Upper lobe of left lung (tissue), 6 donors: ENCODE measurements around the gene UNCX. TPM values are rescaled to one million over a fixed set of nuclear protein-coding genes. Genes with fewer than 3 reads are reported as not detected.
"Not testable (repeated sequence)": the region's sequence is repeated elsewhere in the genome, so short reads cannot be mapped to it uniquely, and the experiment has no call there.

ENCODE experiments used
- ATAC-seq, 2 donors: fragments of 200-7000 bp; cut with Tn5 transposase; one replicate each; pipeline ENCODE4 v1.9.1; 2022; ENCODE audit warnings: mild to moderate bottlenecking in 2 of 2, moderate library complexity in 2 of 2; ENCODE audit not compliant: low FRiP score in 2 of 2
- DNase-seq, 2 donors: peaks; one replicate each; pipeline ENCODE4 v3.0.0-alpha.2; 2019 to 2020
- H3K27ac ChIP-seq, 4 donors: fragments of 200-600 bp; sonication (generic); one replicate each; pipeline ENCODE4 v1.5.1; 2016 to 2019
- H3K27me3 ChIP-seq, 4 donors: fragments of 200-600 bp; sonication (generic); one replicate each; pipeline ENCODE4 v1.5.1; 2017 to 2019
- H3K36me3 ChIP-seq, 4 donors: fragments of 200-600 bp; sonication (generic); one replicate each; pipeline ENCODE4 v1.5.1; 2016 to 2019
- H3K4me1 ChIP-seq, 4 donors: fragments of 200-600 bp; sonication (generic); one replicate each; pipeline ENCODE4 v1.5.1; 2018 to 2019
- H3K4me3 ChIP-seq, 4 donors: fragments of 200-600 bp; sonication (generic); one replicate each; pipeline ENCODE4 v1.5.1; 2017 to 2019; ENCODE audit warnings: mild to moderate bottlenecking in 2 of 4, moderate library complexity in 1 of 4
- H3K9me3 ChIP-seq, 4 donors: fragments of 200-600 bp; sonication (generic); one replicate each; pipeline ENCODE4 v1.5.1; 2018 to 2019
- EP300 ChIP-seq, 4 donors: sonication (generic); formaldehyde crosslinking; IDR thresholded peaks; one replicate each; pipeline ENCODE4 v1.5.1; 2017; ENCODE audit warnings: antibody characterized with exemption in 4 of 4, control low read depth in 2 of 4
- POLR2A ChIP-seq, 4 donors: fragments of 450-650 bp; IDR thresholded peaks; one replicate each; pipeline ENCODE4 v1.5.1; 2016 to 2017; ENCODE audit warnings: antibody characterized with exemption in 4 of 4, mild to moderate bottlenecking in 2 of 4
- POLR2AphosphoS5 ChIP-seq, 2 donors: sonication (generic); formaldehyde crosslinking; IDR thresholded peaks; one replicate each; pipeline ENCODE4 v1.5.1; 2017; ENCODE audit warnings: antibody characterized with exemption in 2 of 2
- WGBS, 2 donors: methylation state at CpG; one replicate each; pipeline ENCODE4 v1.1.5; 2017 to 2018; 5-methylcytosine and 5-hydroxymethylcytosine counted together
- total RNA-seq, 6 donors: library from RNA; depleted of rRNA in 4 of 6; stranded (reverse); fragments of >200 nt in 4 of 6; gene quantifications; one replicate each; pipeline versions ENCODE4 v1.1.0 to v1.2.1, GENCODE V29; 2016 to 2021
- TF ChIP-seq, protein P1 (sequence below), 6 experiments: fragments of 450-650 bp in 4 of 6; fragments of 200-600 bp in 2 of 6; sonication (generic) in 2 of 6; IDR thresholded peaks; one replicate each; pipeline ENCODE4 v1.5.1; 2016 to 2019; ENCODE audit warnings: antibody characterized with exemption in 6 of 6
- donor health status: DM: no; HTN: no; CAD: no; lungs with moderate emphysema.
- donor health status: DM: no; HTN: yes; CAD: no; lungs with severe emphysema.

UNCX gene
- total RNA-seq, 6 donors from 2014 or later, result not detected

DNA sequence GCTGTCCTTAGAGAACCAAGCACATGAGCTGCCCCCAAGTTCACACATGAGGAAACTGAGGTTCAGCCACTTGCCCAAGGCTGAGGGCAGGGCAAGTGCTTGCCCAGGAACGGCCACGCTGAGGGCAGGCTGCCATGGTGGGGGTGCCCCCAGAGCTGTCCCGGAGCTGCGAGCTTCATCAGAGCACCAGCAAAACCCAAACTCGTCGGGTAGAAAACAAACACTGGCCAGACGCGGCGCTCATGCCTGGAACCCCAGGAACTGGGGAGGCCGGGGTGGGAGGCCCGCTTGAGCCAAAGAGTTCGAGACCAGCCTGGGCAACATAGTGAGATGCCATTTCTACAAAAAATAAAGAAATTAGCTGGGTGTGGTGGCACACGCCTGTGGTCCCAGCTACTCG is 38.4 kb downstream of the UNCX start:
- WGBS, 2 donors, result 86 to 93% methylated on average over 14 of the region's 14 CpGs
- ATAC-seq (no peak), DNase-seq (peak in 1 of 2 donors; percentile 62)
- H3K27me3 ChIP-seq, result peaks cover 0 to 15% (median 0%) of the 10 kb centered on the region in 4 donors
- H3K36me3 ChIP-seq, result no peaks in the 10 kb centered on the region
- TF ChIP-seq, protein P1, sequence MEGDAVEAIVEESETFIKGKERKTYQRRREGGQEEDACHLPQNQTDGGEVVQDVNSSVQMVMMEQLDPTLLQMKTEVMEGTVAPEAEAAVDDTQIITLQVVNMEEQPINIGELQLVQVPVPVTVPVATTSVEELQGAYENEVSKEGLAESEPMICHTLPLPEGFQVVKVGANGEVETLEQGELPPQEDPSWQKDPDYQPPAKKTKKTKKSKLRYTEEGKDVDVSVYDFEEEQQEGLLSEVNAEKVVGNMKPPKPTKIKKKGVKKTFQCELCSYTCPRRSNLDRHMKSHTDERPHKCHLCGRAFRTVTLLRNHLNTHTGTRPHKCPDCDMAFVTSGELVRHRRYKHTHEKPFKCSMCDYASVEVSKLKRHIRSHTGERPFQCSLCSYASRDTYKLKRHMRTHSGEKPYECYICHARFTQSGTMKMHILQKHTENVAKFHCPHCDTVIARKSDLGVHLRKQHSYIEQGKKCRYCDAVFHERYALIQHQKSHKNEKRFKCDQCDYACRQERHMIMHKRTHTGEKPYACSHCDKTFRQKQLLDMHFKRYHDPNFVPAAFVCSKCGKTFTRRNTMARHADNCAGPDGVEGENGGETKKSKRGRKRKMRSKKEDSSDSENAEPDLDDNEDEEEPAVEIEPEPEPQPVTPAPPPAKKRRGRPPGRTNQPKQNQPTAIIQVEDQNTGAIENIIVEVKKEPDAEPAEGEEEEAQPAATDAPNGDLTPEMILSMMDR (IDR thresholded peaks at IDR 0.05), result no peak
- TF ChIP-seq POLR2A (IDR thresholded peaks at IDR 0.05) (no peak), EP300 (IDR thresholded peaks at IDR 0.05) (no peak), POLR2AphosphoS5 (IDR thresholded peaks at IDR 0.05) (no peak)
- no peak overlapping the region for H3K27ac ChIP-seq
- no peak overlapping the region for H3K4me3 ChIP-seq
- H3K9me3 ChIP-seq, result peaks cover 0 to 4% (median 0%) of the 10 kb centered on the region in 4 donors
- no peaks in the 10 kb centered on the region for H3K4me1 ChIP-seq

- TF ChIP-seq, protein P1 (IDR thresholded peaks at IDR 0.05), result no peak
- TF ChIP-seq POLR2AphosphoS5 (IDR thresholded peaks at IDR 0.05) (no peak), POLR2A (IDR thresholded peaks at IDR 0.05) (no peak), EP300 (IDR thresholded peaks at IDR 0.05) (no peak)
- Histone ChIP-seq H3K9me3 (peaks cover 0 to 4% (median 0%) of the 10 kb centered on the region in 4 donors), H3K27me3 (peaks cover 0 to 15% (median 0%) of the 10 kb centered on the region in 4 donors), H3K36me3 (no peaks in the 10 kb centered on the region), H3K27ac (no peak overlapping the region), H3K4me3 (no peak overlapping the region), H3K4me1 (no peaks in the 10 kb centered on the region)
- ATAC-seq (no peak), DNase-seq (peak in 1 of 2 donors; percentile 46)
- 59 to 74% methylated on average over 6 to 8 of the region's 14 CpGs for WGBS, 2 donors
Measured at GRCh38 chr7:1271656-1272055, 39.0 kb downstream of the UNCX start.

- H3K36me3 ChIP-seq, ATAC-seq, H3K9me3 ChIP-seq, H3K4me3 ChIP-seq, H3K4me1 ChIP-seq, H3K27ac ChIP-seq: not testable (repeated sequence)
- H3K27me3 ChIP-seq, result peaks cover 0 to 15% (median 0%) of the 10 kb centered on the region in 4 donors
- DNase-seq, result peak in 1 of 2 donors; percentile 32
Measured at GRCh38 chr7:1272136-1272535, 39.5 kb downstream of the UNCX start.

DNA sequence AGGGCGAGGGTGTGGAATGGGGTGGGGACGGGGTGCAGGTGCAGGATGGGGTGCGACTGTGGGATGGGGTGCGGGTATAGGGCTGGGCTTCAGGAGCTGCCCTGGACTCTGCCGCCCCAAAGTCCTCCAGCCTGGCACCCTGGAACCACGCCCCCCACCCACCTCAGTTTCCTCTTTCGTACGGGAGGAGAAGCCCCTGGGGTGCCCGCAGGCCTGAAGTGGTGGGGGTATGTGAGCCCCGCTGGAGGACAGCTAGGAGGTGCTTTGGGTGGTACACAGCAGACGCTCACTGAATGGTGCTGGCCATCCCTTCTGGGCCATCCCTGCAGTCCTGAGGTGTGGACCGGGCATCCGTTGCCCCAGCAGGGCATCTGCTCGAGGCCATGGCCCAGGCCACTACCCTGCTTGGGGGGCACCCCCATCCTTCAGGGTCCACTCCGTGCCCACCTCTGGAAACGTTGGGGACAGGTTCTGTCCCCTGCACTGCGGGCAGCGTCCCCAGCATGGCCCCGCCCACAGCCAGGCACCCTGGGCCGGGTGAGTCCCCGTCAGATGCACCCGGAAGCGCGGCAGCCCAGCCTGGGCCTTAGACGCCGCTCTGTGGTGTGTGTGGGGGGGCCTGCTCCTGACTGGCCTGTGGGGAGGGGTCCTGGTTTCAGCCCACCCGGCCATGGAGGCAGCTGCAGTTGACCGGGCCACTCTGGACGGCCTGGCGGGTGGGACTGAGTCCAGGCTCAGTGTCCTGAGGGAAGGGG is 41.6 kb downstream of the UNCX start:
- ATAC-seq, result peak; percentile 17 to 42
- no peak for TF ChIP-seq POLR2AphosphoS5 (IDR thresholded peaks at IDR 0.05)
- TF ChIP-seq POLR2A (IDR thresholded peaks at IDR 0.05), result no peak
- TF ChIP-seq, protein P1 (IDR thresholded peaks at IDR 0.05), result no peak
- TF ChIP-seq EP300 (IDR thresholded peaks at IDR 0.05), result no peak
- H3K36me3 ChIP-seq, result no peaks in the 10 kb centered on the region
- 81 to 82% methylated on average over 6 to 24 of the region's 30 CpGs for WGBS, 2 donors
- H3K4me3 ChIP-seq, result no peak overlapping the region
- H3K9me3 ChIP-seq, result peaks cover 0 to 4% (median 0%) of the 10 kb centered on the region in 4 donors
- H3K27ac ChIP-seq, result no peak overlapping the region
- H3K27me3 ChIP-seq, result peaks cover 0 to 15% (median 0%) of the 10 kb centered on the region in 4 donors
- DNase-seq, result peak in 1 of 2 donors; percentile 71
- H3K4me1 ChIP-seq, result no peaks in the 10 kb centered on the region

- DNase-seq, result peak in 1 of 2 donors; percentile 61
- no peak overlapping the region for H3K27ac ChIP-seq
- no peaks in the 10 kb centered on the region for H3K4me1 ChIP-seq
- H3K36me3 ChIP-seq, result no peaks in the 10 kb centered on the region
- peaks cover 0 to 11% (median 0%) of the 10 kb centered on the region in 4 donors for H3K27me3 ChIP-seq
- peaks cover 0 to 4% (median 0%) of the 10 kb centered on the region in 4 donors for H3K9me3 ChIP-seq
- peak; percentile 16 to 47 for ATAC-seq
- 75% methylated on average over 6 to 9 of the region's 18 CpGs for WGBS, 2 donors
- H3K4me3 ChIP-seq, result no peak overlapping the region
- no peak for TF ChIP-seq POLR2A (IDR thresholded peaks at IDR 0.05)
- TF ChIP-seq EP300 (IDR thresholded peaks at IDR 0.05), result no peak
- TF ChIP-seq, protein P1 (IDR thresholded peaks at IDR 0.05), result no peak
- no peak for TF ChIP-seq POLR2AphosphoS5 (IDR thresholded peaks at IDR 0.05)
Measured at GRCh38 chr7:1274876-1275375, 42.3 kb downstream of the UNCX start.
